CD4-positive, alpha-beta T cell (primary cell): ENCODE measurements around the gene PTPDC1. TPM values are rescaled to one million over a fixed set of nuclear protein-coding genes. Genes with fewer than 3 reads are reported as not detected.

Experiments
- ATAC-seq: fragments of 200-7000 bp; cut with Tn5 transposase; one replicate; pipeline ENCODE4 v1.10.0; 2022; ENCODE audit warnings: mild to moderate bottlenecking; ENCODE audit not compliant: poor library complexity
- CTCF ChIA-PET: fragments of 350-600 bp; sonication (Branson Sonifier 250); formaldehyde crosslinking; loops from one replicate; lab custom pipeline; 2021; ENCODE audit warnings: antibody characterized with exemption, inconsistent platforms; lab: Charles Lee
- POLR2A ChIA-PET: fragments of 350-600 bp; sonication (Branson Sonifier 250); formaldehyde crosslinking; loops from one replicate; lab custom pipeline; 2021; ENCODE audit warnings: antibody characterized with exemption, inconsistent platforms; lab: Charles Lee
- DNase-seq, 14 experiments: peaks; one replicate each; pipeline ENCODE4 v3.0.0-alpha.2; 2013 to 2020; ENCODE audit warnings: mixed read lengths in 2 of 14
- H3K27ac ChIP-seq, 2 donors: one replicate each; pipeline versions ENCODE4 v1.5.1 to v1.7.0; 2013; ENCODE audit warnings: low read length in 2 of 2, low read depth in 1 of 2, mild to moderate bottlenecking in 1 of 2
- H3K27me3 ChIP-seq, 2 experiments: 1 replicate in 1 of 2; 2 replicates in 1 of 2; pipeline versions ENCODE4 v1.6.1 to v1.7.0; 2013; ENCODE audit warnings: low read length in 2 of 2, control low read depth in 1 of 2, mild to moderate bottlenecking in 1 of 2, moderate library complexity in 1 of 2; ENCODE audit not compliant: insufficient read depth in 2 of 2, control insufficient read depth in 1 of 2
- H3K36me3 ChIP-seq: one replicate; pipeline ENCODE4 v1.6.1; 2013; ENCODE audit warnings: low read length, control low read depth; ENCODE audit not compliant: insufficient read depth
- H3K4me1 ChIP-seq: one replicate; pipeline ENCODE4 v1.6.1; 2013; ENCODE audit warnings: low read length, control low read depth; ENCODE audit not compliant: insufficient read depth
- H3K4me3 ChIP-seq: one replicate; pipeline ENCODE4 v1.5.1; 2013; ENCODE audit warnings: mild to moderate bottlenecking, low read length, moderate library complexity
- H3K9me3 ChIP-seq, 2 experiments: 1 replicate in 1 of 2; 2 replicates in 1 of 2; pipeline versions ENCODE4 v1.6.1 to v1.7.0; 2013; ENCODE audit warnings: low read length in 2 of 2, mild to moderate bottlenecking in 2 of 2, control low read depth in 1 of 2, moderate library complexity in 1 of 2; ENCODE audit not compliant: control insufficient read depth in 1 of 2, insufficient read depth in 1 of 2
- H3K27ac Mint-ChIP-seq: one replicate; pipeline ENCODE4 v1.8.0; 2020; ENCODE audit warnings: mixed read lengths
- H3K27me3 Mint-ChIP-seq: one replicate; pipeline ENCODE4 v1.8.0; 2021; ENCODE audit warnings: mixed read lengths
- H3K36me3 Mint-ChIP-seq: one replicate; pipeline ENCODE4 v1.8.0; 2021; ENCODE audit warnings: low read depth, mixed read lengths
- H3K4me1 Mint-ChIP-seq: one replicate; pipeline ENCODE4 v1.8.0; 2021; ENCODE audit warnings: low read depth, mixed read lengths
- H3K4me3 Mint-ChIP-seq: one replicate; pipeline ENCODE4 v1.8.0; 2020; ENCODE audit warnings: mild to moderate bottlenecking, mixed read lengths
- H3K9me3 Mint-ChIP-seq: one replicate; pipeline ENCODE4 v1.8.0; 2020; ENCODE audit warnings: mixed read lengths
- intact Hi-C, 2 experiments: fragments of 100-400 bp; cut with DNase I in 1 of 2; cut with micrococcal nuclease in 1 of 2; formaldehyde crosslinking; loops; one replicate each; pipeline versions ENCODE4 v1.15.1 to v1.9.0; 2023 to 2025; cut with DNase I, micrococcal nuclease
- total RNA-seq, 174 experiments: library from RNA in 2 of 174; stranded (reverse) in 2 of 174; gene quantifications; one replicate each; pipeline ENCODE4 v1.2.3 and lab custom pipeline; 2021 to 2026
- TF ChIP-seq, protein P1 (sequence below): fragments of 200-600 bp; IDR thresholded peaks from one replicate; pipeline ENCODE4 v1.8.0; 2022; ENCODE audit warnings: antibody characterized with exemption, mild to moderate bottlenecking

PTPDC1 gene
- total RNA-seq, 2 experiments from 2014 or later, result 2.7 TPM

DNA sequence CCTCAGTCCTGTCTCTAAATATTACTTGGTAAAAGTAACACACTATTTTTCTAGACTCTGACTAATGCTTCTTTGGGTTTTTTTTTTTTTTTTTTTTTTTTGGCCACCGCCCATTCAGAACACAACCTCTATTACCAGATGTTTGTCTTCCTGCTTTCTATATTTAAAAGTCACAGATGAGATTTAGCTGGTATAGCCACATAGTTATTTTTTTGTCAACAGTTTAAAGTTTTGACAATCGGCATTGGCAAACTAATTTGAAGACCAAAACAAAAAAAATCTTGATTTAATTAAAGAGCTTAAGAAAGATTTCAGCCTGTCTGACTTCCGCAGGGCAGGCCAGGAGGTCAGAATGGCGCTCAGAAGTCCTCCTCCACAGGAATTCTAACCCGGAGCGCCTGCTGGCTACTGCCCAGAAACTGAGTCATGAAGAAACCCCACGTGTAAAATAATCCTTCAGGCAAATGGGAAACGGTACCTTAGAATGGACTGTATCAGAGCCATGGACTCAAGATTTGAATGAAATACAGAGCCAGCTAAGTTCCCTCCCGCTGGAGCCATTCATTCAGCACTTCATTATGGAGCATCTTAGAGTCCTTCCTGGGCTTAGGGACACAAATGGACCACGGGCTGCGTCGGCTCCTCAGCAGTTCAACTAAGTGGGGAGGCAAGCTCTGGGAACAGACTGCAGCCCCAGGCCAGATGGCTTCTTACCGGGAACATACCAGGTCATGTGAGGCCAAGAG is 55.6 kb downstream of the PTPDC1 start:
- no peaks in the 10 kb centered on the region for H3K27me3 ChIP-seq
- H3K27me3 Mint-ChIP-seq, result no peaks in the 10 kb centered on the region
- no peak overlapping the region for H3K27ac ChIP-seq
- no peaks in the 10 kb centered on the region for H3K4me1 ChIP-seq
- ATAC-seq (no peak), DNase-seq (no peak)
- no peaks in the 10 kb centered on the region for H3K36me3 ChIP-seq
- TF ChIP-seq, protein P1, sequence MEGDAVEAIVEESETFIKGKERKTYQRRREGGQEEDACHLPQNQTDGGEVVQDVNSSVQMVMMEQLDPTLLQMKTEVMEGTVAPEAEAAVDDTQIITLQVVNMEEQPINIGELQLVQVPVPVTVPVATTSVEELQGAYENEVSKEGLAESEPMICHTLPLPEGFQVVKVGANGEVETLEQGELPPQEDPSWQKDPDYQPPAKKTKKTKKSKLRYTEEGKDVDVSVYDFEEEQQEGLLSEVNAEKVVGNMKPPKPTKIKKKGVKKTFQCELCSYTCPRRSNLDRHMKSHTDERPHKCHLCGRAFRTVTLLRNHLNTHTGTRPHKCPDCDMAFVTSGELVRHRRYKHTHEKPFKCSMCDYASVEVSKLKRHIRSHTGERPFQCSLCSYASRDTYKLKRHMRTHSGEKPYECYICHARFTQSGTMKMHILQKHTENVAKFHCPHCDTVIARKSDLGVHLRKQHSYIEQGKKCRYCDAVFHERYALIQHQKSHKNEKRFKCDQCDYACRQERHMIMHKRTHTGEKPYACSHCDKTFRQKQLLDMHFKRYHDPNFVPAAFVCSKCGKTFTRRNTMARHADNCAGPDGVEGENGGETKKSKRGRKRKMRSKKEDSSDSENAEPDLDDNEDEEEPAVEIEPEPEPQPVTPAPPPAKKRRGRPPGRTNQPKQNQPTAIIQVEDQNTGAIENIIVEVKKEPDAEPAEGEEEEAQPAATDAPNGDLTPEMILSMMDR, result no peak
- ChIA-PET CTCF (no interaction called here), POLR2A (no interaction called here)
- no peak overlapping the region for H3K27ac Mint-ChIP-seq
- H3K9me3 Mint-ChIP-seq, result no peaks in the 10 kb centered on the region
- H3K4me3 Mint-ChIP-seq, result no peak overlapping the region
- H3K4me1 Mint-ChIP-seq, result no peaks in the 10 kb centered on the region
- H3K9me3 ChIP-seq, result no peaks in the 10 kb centered on the region
- H3K36me3 Mint-ChIP-seq, result no peaks in the 10 kb centered on the region
- intact Hi-C loops, result no loop called here
- no peak overlapping the region for H3K4me3 ChIP-seq

GRCh38 chr9:94140418-94140780 is 56.1 kb downstream of the PTPDC1 start:
- ATAC-seq, result no peak
- H3K4me3 Mint-ChIP-seq, result no peak overlapping the region
- H3K4me1 ChIP-seq, result no peaks in the 10 kb centered on the region
- CTCF ChIA-PET, result no interaction called here
- H3K4me1 Mint-ChIP-seq, result no peaks in the 10 kb centered on the region
- intact Hi-C loops, result no loop called here
- no peaks in the 10 kb centered on the region for H3K27me3 Mint-ChIP-seq
- no peaks in the 10 kb centered on the region for H3K9me3 ChIP-seq
- H3K27ac Mint-ChIP-seq, result no peak overlapping the region
- no peaks in the 10 kb centered on the region for H3K36me3 Mint-ChIP-seq
- H3K4me3 ChIP-seq, result no peak overlapping the region
- H3K27ac ChIP-seq, result no peak overlapping the region
- no peak for DNase-seq
- POLR2A ChIA-PET, result no interaction called here
- no peaks in the 10 kb centered on the region for H3K27me3 ChIP-seq
- no peaks in the 10 kb centered on the region for H3K9me3 Mint-ChIP-seq
- TF ChIP-seq, protein P1, result no peak
- no peaks in the 10 kb centered on the region for H3K36me3 ChIP-seq

GRCh38 chr9:94140791-94141790 is 56.8 kb downstream of the PTPDC1 start:
- H3K4me1 Mint-ChIP-seq, result no peaks in the 10 kb centered on the region
- ChIA-PET CTCF (no interaction called here), POLR2A (no interaction called here)
- no peak overlapping the region for H3K4me3 Mint-ChIP-seq
- H3K4me3 ChIP-seq, result no peak overlapping the region
- ATAC-seq (no peak), DNase-seq (no peak)
- no peaks in the 10 kb centered on the region for H3K9me3 ChIP-seq
- no peaks in the 10 kb centered on the region for H3K36me3 Mint-ChIP-seq
- H3K27ac Mint-ChIP-seq, result no peak overlapping the region
- H3K9me3 Mint-ChIP-seq, result no peaks in the 10 kb centered on the region
- H3K4me1 ChIP-seq, result no peaks in the 10 kb centered on the region
- no peak overlapping the region for H3K27ac ChIP-seq
- H3K36me3 ChIP-seq, result no peaks in the 10 kb centered on the region
- H3K27me3 ChIP-seq, result no peaks in the 10 kb centered on the region
- intact Hi-C loops, result no loop called here
- TF ChIP-seq, protein P1, result no peak
- H3K27me3 Mint-ChIP-seq, result no peaks in the 10 kb centered on the region
